ENCODE measurements around the gene GMPPA. TPM values are rescaled to one million over a fixed set of nuclear protein-coding genes. Genes with fewer than 3 reads are reported as not detected.

Gene GMPPA
- total RNA-seq, 1 donor from 2014 or later: 23.2 TPM

- H3K9me3 Mint-ChIP-seq (ENCODE audit: unreplicated experiment): peaks cover 1% of the 10 kb centered on the region
- H3K4me3 Mint-ChIP-seq (ENCODE audit: unreplicated experiment): no peak overlapping the region
- no peak overlapping the region for H3K27ac Mint-ChIP-seq (ENCODE audit: unreplicated experiment)
- H3K36me3 Mint-ChIP-seq (ENCODE audit: unreplicated experiment): no peaks in the 10 kb centered on the region
- peaks cover 15% of the 10 kb centered on the region for H3K27me3 Mint-ChIP-seq (ENCODE audit: unreplicated experiment)
- no peak for TF ChIP-seq CTCF (IDR thresholded peaks at IDR 0.05; ENCODE audit: partially characterized antibody, unreplicated experiment)
- peaks cover 7% of the 10 kb centered on the region for H3K4me1 Mint-ChIP-seq (ENCODE audit: low read depth, unreplicated experiment)
- DNase-seq: no peak
These were observed 19.8 kb upstream of the GMPPA start for GRCh38 chr2:219478916-219479315.

DNA sequence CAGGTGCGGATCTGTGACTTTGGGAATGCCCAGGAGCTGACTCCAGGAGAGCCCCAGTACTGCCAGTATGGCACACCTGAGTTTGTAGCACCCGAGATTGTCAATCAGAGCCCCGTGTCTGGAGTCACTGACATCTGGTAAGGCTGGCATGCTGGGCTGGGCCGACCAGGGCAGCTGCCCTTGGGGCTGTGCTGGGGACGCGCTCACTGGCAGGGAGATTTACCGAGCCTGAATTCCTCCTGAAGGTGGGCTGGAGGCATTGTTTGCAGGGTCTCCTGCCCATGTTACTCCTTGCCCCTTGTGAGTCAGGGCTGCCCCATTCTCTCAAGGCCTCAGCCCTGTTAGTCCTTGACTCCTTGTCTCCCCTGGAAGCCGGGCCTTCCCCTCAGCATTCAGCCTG lies 18.7 kb upstream of the GMPPA start:
- no peak for TF ChIP-seq CTCF (IDR thresholded peaks at IDR 0.05; ENCODE audit: partially characterized antibody, unreplicated experiment)
- Mint-ChIP-seq H3K27ac (ENCODE audit: unreplicated experiment) (no peak overlapping the region), H3K4me1 (ENCODE audit: low read depth, unreplicated experiment) (peaks cover 7% of the 10 kb centered on the region), H3K9me3 (ENCODE audit: unreplicated experiment) (peaks cover 1% of the 10 kb centered on the region), H3K36me3 (ENCODE audit: unreplicated experiment) (no peaks in the 10 kb centered on the region), H3K27me3 (ENCODE audit: unreplicated experiment) (peaks cover 16% of the 10 kb centered on the region), H3K4me3 (ENCODE audit: unreplicated experiment) (no peak overlapping the region)
- DNase-seq: no peak

DNA sequence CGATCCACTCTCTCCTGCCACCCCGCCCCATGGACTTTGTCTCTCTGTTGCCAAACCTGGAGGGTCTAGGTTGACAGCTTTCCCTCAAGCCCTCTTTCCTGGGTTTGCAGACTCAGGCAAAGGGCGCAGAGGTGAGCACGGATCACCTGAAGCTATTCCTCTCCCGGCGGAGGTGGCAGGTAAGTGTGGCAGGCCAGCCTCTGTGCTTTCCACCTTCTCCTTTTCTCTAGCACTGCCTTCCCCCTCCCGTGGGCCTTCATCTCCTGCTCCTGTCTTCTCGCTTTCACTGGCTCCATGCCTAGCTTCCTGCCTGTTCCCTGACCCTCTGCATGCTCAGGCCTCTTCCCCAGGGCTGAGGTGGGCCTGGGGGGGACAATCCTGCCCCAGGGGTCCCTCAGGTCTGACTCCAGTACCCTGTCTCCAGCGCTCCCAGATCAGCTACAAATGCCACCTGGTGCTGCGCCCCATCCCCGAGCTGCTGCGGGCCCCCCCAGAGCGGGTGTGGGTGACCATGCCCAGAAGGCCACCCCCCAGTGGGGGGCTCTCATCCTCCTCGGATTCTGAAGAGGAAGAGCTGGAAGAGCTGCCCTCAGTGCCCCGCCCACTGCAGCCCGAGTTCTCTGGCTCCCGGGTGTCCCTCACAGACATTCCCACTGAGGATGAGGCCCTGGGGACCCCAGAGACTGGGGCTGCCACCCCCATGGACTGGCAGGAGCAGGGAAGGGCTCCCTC lies 15.9 kb upstream of the GMPPA start:
- peaks cover 20% of the 10 kb centered on the region for H3K4me1 Mint-ChIP-seq (ENCODE audit: low read depth, unreplicated experiment)
- no peak overlapping the region for H3K27ac Mint-ChIP-seq (ENCODE audit: unreplicated experiment)
- H3K27me3 Mint-ChIP-seq (ENCODE audit: unreplicated experiment): peaks cover 26% of the 10 kb centered on the region
- no peaks in the 10 kb centered on the region for H3K36me3 Mint-ChIP-seq (ENCODE audit: unreplicated experiment)
- H3K4me3 Mint-ChIP-seq (ENCODE audit: unreplicated experiment): peak overlapping the region; percentile 28
- no peak for TF ChIP-seq CTCF (IDR thresholded peaks at IDR 0.05; ENCODE audit: partially characterized antibody, unreplicated experiment)
- H3K9me3 Mint-ChIP-seq (ENCODE audit: unreplicated experiment): peaks cover 5% of the 10 kb centered on the region
- no peak for DNase-seq

GRCh38 chr2:219483451-219484342 lies 15.0 kb upstream of the GMPPA start:
- Mint-ChIP-seq H3K27ac (ENCODE audit: unreplicated experiment) (no peak overlapping the region), H3K27me3 (ENCODE audit: unreplicated experiment) (peaks cover 26% of the 10 kb centered on the region), H3K9me3 (ENCODE audit: unreplicated experiment) (peaks cover 5% of the 10 kb centered on the region), H3K36me3 (ENCODE audit: unreplicated experiment) (no peaks in the 10 kb centered on the region), H3K4me3 (ENCODE audit: unreplicated experiment) (peak overlapping the region; percentile 30), H3K4me1 (ENCODE audit: low read depth, unreplicated experiment) (peaks cover 20% of the 10 kb centered on the region)
- no peak for TF ChIP-seq CTCF (IDR thresholded peaks at IDR 0.05; ENCODE audit: partially characterized antibody, unreplicated experiment)
- no peak for DNase-seq

Measured in glutamatergic neuron (in vitro differentiated cells).